Measurements from ENCODE around the gene OOSP3.

Gene OOSP3

DNA sequence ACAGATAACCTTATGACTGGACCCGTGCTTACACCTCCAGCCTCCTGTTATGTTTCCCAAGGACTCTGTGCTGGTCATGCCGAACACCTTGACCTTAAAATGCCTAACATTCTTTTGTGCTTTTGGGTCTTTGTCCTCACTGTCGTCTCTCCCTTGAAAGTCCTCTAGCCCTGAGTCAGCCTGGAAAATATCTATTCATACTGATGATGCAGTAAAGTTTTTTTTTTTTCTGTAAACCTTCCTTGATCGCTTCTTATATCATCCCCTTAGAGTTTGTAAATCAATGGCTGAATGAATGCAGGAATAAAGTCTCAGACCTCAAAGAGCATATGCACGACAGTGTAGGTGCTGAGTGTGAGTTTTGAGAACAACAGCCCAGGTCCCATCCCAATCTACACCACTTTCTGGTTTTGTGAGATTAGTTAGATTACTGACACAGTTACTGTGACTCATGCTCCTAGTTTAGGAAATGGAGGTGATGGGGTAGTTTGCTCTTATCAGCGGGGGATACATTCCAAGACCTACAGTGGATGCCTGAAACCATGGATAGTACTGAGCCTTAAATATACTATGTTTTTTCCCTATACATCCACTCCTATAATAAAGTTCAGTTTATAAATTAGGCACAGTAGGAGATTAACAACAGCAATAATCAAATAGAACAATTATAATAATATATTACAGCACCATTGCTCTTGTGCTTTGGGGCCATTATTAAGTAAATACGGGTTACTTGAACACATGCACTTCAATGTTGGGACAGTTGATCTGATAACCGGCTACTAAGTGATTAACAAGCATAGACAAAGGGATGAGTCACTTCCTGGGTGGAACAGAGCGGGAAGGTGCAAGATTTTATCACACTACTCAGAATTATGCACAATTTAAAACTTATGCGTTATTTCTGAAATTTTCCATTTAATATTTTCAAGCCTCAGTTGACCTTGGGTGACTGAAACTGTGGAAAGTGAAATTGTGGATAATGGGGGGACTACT lies 20.8 kb upstream of the OOSP3 start:
- H3K4me3 ChIP-seq (ENCODE audit: low read length), result no peak overlapping the region
- no peak overlapping the region for H2AFZ ChIP-seq (ENCODE audit: low read depth, low read length)
- no peaks in the 10 kb centered on the region for H3K9me3 ChIP-seq (ENCODE audit: low read length)
- no peaks in the 10 kb centered on the region for H3K4me1 ChIP-seq (ENCODE audit: insufficient read depth, low read length)
- peaks cover 13% of the 10 kb centered on the region for H3K27me3 ChIP-seq (ENCODE audit: insufficient read depth, low read length)
- no peaks in the 10 kb centered on the region for H3K36me3 ChIP-seq (ENCODE audit: insufficient read depth, low read length)

DNA sequence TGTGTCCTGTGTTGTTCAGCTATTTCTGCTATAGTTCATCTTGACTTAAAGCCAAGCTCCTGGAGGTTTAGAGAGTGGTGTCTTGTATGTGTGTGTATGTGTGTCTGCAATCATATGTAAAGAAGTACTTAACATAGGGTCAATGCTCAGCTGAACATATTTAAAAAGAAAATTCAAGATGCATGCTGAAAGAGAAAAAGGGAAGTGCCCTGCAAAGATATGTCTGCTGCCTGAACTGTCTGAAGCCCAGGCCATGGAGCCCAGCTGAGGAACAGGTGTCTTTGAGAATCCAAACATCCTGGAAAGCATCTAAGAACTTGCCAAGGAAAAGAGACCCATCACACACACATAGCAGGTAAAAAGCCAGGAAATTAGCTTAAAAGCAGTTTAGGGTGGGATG lies 18.9 kb upstream of the OOSP3 start:
- Histone ChIP-seq H3K36me3 (ENCODE audit: insufficient read depth, low read length) (no peaks in the 10 kb centered on the region), H3K27me3 (ENCODE audit: insufficient read depth, low read length) (peaks cover 8% of the 10 kb centered on the region), H3K9me3 (ENCODE audit: low read length) (no peaks in the 10 kb centered on the region), H3K4me3 (ENCODE audit: low read length) (no peak overlapping the region), H3K4me1 (ENCODE audit: insufficient read depth, low read length) (no peaks in the 10 kb centered on the region), H2AFZ (ENCODE audit: low read depth, low read length) (no peak overlapping the region)

DNA sequence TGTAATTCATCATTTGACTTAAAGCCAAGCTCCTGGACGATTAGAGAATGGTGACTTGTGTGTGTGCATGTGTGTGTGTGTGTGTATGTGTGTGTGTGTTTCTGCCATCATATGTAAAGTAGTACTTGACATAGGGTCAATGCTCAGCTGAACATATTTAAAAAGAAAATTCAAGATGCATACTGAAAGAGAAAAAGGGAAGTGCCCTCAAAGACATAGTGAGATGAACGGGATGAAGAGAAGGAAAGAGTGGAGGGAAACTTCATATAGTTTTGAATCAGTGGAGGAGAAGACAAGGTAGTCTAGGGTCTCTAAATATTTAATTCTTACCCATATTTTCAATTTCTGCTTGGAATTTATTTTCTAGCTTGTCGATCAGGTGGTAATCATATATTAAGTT lies 16.3 kb upstream of the OOSP3 start:
- no peaks in the 10 kb centered on the region for H3K36me3 ChIP-seq (ENCODE audit: insufficient read depth, low read length)
- H3K4me3 ChIP-seq (ENCODE audit: low read length), result no peak overlapping the region

DNA sequence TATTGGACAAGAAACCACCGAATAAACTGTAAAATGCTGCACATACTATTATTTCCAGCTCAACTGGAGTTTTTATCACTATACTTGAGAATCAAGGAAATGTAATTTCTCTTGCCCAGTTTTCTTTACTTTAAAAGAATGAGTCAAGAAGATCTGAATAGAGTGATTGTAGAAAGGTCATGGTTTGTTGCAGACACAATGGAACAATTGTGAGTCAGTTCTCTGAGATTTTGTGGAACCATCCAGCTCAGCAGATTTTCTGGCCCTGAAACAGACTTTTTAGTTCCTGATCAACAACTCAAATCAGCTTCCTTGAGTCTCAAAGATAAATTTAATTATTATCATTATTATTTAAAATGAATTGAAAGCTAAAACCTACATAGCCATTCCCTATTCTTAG lies 13.6 kb upstream of the OOSP3 start:
- H3K36me3 ChIP-seq (ENCODE audit: insufficient read depth, low read length), result no peaks in the 10 kb centered on the region
- no peak overlapping the region for H2AFZ ChIP-seq (ENCODE audit: low read depth, low read length)
- no peak overlapping the region for H3K4me3 ChIP-seq (ENCODE audit: low read length)
- H3K27me3 ChIP-seq (ENCODE audit: insufficient read depth, low read length), result no peaks in the 10 kb centered on the region
- no peaks in the 10 kb centered on the region for H3K9me3 ChIP-seq (ENCODE audit: low read length)
- H3K4me1 ChIP-seq (ENCODE audit: insufficient read depth, low read length), result peaks cover 2% of the 10 kb centered on the region

More for the DNA sequence above, 16.3 kb upstream of the OOSP3 start:
- Histone ChIP-seq H3K4me1 (ENCODE audit: insufficient read depth, low read length) (peaks cover 2% of the 10 kb centered on the region), H3K27me3 (ENCODE audit: insufficient read depth, low read length) (no peaks in the 10 kb centered on the region), H2AFZ (ENCODE audit: low read depth, low read length) (no peak overlapping the region), H3K9me3 (ENCODE audit: low read length) (no peaks in the 10 kb centered on the region)

DNA sequence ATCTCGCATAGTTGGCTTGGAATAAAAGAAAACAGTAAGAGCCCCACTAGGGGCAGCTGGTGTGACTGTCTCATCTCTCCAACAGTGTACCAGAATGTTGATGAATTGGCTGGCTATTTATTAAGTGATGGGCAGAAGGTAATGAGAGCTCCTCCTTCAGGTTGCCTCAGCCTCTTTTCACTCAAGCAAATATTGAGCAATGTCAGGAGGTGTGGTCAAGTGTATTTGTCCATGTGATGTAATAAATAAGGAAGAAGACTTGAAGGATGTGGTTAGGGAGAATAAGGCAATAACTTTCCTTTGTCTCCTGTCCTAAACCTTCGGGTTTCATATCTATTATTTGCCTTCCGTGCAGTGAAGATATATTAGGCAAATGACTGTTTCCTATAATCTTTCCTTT lies 12.2 kb upstream of the OOSP3 start, which contains the start of gene TCN1:
TSS of gene TCN1 (minus strand) at position 91 of the 400 bp plus-strand sequence. CDS start at position 74, 17 bp downstream.
- no peak within 1 kb of the TSS for H3K4me3 ChIP-seq (ENCODE audit: low read length)
- H3K4me1 ChIP-seq (ENCODE audit: insufficient read depth, low read length), result peaks cover 2% of the 10 kb centered on the region
- no peaks in the 10 kb centered on the region for H3K36me3 ChIP-seq (ENCODE audit: insufficient read depth, low read length)
- H2AFZ ChIP-seq (ENCODE audit: low read depth, low read length), result no peak within 1 kb of the TSS
- no peaks in the 10 kb centered on the region for H3K9me3 ChIP-seq (ENCODE audit: low read length)
- H3K27me3 ChIP-seq (ENCODE audit: insufficient read depth, low read length), result no peaks in the 10 kb centered on the region

DNA sequence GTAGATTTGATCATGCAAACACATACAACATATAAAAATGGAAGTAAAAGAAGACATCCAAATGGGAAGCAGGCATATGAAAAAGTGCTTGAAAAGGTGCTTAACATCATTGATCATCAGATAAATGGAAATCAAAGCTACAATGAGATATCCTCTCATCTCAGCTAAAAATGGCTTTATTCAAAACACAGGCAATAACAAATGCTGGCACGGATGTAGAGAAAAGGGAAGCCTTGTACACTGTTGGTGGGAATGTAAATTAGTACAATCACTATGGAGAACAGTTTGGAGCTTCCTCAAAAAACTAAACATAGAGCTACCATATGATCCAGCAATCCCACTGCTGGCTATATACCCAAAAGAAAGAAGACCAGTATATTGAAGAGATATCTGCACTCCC lies 11.7 kb upstream of the OOSP3 start:
- Histone ChIP-seq H3K4me3 (ENCODE audit: low read length) (no peak overlapping the region), H3K9me3 (ENCODE audit: low read length) (no peaks in the 10 kb centered on the region), H3K4me1 (ENCODE audit: insufficient read depth, low read length) (peaks cover 2% of the 10 kb centered on the region), H3K27me3 (ENCODE audit: insufficient read depth, low read length) (no peaks in the 10 kb centered on the region), H2AFZ (ENCODE audit: low read depth, low read length) (no peak overlapping the region), H3K36me3 (ENCODE audit: insufficient read depth, low read length) (no peaks in the 10 kb centered on the region)

DNA sequence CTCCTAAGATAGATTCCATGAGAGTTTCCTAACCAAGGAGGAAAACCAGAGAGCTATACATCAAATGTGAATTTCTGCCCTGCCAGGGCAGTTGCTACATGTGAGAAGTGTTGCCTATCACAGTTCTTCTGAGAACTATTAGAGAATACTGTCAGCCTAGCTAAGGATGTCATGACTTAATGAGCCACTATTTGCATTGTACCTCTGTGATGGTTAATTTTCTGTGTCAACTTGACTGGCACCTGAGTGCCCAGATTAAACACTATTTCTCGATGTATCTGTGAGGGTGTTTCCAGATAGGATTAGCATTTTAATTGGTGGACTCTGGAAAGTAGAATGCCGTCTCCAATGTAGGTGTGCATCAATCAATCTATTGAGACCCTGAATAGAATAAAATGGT lies 10.6 kb upstream of the OOSP3 start:
- Histone ChIP-seq H3K27me3 (ENCODE audit: insufficient read depth, low read length) (no peaks in the 10 kb centered on the region), H2AFZ (ENCODE audit: low read depth, low read length) (no peak overlapping the region), H3K4me3 (ENCODE audit: low read length) (no peak overlapping the region), H3K36me3 (ENCODE audit: insufficient read depth, low read length) (no peaks in the 10 kb centered on the region), H3K9me3 (ENCODE audit: low read length) (no peaks in the 10 kb centered on the region), H3K4me1 (ENCODE audit: insufficient read depth, low read length) (peaks cover 2% of the 10 kb centered on the region)

DNA sequence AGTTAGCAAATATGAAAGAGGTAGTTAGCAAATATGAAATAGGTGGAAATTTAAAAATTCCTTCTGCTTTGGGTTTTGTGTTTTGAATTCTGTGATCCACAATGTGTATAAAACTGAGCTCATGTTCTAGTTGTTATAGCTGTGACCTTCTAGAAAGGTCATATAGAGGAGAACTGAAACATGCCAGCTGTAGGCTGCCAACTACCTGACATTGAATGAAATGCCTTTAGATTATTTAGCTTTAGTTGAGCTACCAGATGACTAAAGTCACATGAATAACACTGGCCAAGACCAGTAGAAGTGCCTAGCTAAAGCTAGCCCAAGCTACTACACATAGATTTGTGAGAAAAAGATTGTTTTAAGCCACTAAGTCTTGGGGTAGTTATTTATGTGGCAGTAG lies 6.5 kb upstream of the OOSP3 start:
- no peak overlapping the region for H2AFZ ChIP-seq (ENCODE audit: low read depth, low read length)
- no peaks in the 10 kb centered on the region for H3K9me3 ChIP-seq (ENCODE audit: low read length)
- no peaks in the 10 kb centered on the region for H3K4me1 ChIP-seq (ENCODE audit: insufficient read depth, low read length)
- H3K27me3 ChIP-seq (ENCODE audit: insufficient read depth, low read length), result no peaks in the 10 kb centered on the region
- H3K4me3 ChIP-seq (ENCODE audit: low read length), result no peak overlapping the region
- H3K36me3 ChIP-seq (ENCODE audit: insufficient read depth, low read length), result no peaks in the 10 kb centered on the region

DNA sequence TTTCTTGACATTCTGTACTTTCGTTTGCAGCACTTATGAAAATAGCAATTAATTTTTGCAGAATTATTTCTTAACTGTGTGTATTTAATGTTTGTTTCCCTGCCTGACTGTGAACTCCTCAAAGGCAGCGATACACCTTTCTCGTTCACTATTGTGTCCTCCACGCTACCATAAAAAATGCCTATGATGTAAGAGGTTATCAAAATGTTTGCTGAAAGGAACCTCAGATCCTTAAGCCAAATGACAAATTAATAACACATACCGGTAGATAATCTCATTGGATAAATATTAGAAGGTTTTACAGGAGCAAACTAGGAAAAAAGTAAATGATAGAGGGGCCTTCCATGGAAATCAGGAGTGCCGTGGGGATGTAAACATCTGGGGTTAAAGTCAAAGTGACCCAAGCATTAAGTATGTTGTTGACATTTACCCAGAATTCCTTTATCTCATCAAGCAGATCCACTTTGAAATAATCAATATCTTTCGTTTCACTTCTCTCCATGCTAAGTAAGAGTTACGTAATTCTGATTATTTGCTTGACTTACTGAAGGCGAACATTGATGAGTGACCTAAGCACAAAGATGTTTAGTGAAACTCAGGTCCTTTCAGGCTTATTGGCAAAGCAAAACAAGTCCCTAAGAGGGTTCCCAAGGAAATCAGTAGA lies 2.6 kb upstream of the OOSP3 start:
- H3K4me3 ChIP-seq (ENCODE audit: low read length), result no peak overlapping the region
- H3K36me3 ChIP-seq (ENCODE audit: insufficient read depth, low read length), result no peaks in the 10 kb centered on the region
- H3K9me3 ChIP-seq (ENCODE audit: low read length), result no peaks in the 10 kb centered on the region
- no peaks in the 10 kb centered on the region for H3K4me1 ChIP-seq (ENCODE audit: insufficient read depth, low read length)
- no peak overlapping the region for H2AFZ ChIP-seq (ENCODE audit: low read depth, low read length)
- H3K27me3 ChIP-seq (ENCODE audit: insufficient read depth, low read length), result no peaks in the 10 kb centered on the region

DNA sequence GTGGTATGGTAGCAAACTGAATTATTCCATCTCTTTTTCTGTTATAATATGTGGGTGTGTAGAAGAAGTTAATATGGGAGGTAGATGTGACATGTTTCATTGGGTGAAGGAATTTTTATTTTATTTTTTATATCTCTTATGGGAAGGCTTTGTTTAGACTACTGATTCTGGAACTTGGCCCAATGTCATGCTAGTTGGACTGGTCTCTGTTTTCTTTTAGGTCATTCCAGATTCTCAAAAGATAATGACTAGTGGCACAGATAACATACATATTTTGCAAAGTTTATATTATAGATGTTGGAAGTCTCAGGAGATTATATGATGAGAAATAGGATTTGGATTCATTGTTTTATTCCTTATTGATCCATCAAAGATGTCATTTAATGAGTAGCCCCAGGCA lies 1.3 kb upstream of the OOSP3 start:
- Histone ChIP-seq H2AFZ (ENCODE audit: low read depth, low read length) (no peak overlapping the region), H3K4me3 (ENCODE audit: low read length) (no peak overlapping the region), H3K9me3 (ENCODE audit: low read length) (no peaks in the 10 kb centered on the region), H3K27me3 (ENCODE audit: insufficient read depth, low read length) (no peaks in the 10 kb centered on the region), H3K4me1 (ENCODE audit: insufficient read depth, low read length) (no peaks in the 10 kb centered on the region), H3K36me3 (ENCODE audit: insufficient read depth, low read length) (no peaks in the 10 kb centered on the region)

DNA sequence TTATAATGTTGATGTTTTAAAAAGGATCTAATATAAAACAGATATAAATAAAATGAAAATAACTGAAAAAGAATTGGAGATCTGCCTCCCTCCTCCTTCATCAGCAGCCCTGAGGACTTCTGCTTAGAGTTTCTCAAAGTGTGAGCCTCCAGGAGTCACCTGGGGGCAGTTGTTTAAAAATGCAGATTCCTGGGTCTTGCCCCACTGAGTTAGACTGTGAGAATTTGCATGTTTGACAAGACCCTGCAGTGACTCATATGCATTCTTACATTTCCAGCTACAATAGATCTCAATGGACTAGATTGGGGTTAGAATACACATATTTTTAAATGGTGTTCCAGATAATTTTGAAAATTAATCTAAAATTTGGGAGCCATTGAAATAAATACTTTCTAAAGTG lies 798 bp upstream of the OOSP3 start:
- no peak overlapping the region for H3K4me3 ChIP-seq (ENCODE audit: low read length)
- no peaks in the 10 kb centered on the region for H3K4me1 ChIP-seq (ENCODE audit: insufficient read depth, low read length)
- no peaks in the 10 kb centered on the region for H3K27me3 ChIP-seq (ENCODE audit: insufficient read depth, low read length)
- H2AFZ ChIP-seq (ENCODE audit: low read depth, low read length), result no peak overlapping the region
- H3K36me3 ChIP-seq (ENCODE audit: insufficient read depth, low read length), result no peaks in the 10 kb centered on the region
- no peaks in the 10 kb centered on the region for H3K9me3 ChIP-seq (ENCODE audit: low read length)

DNA sequence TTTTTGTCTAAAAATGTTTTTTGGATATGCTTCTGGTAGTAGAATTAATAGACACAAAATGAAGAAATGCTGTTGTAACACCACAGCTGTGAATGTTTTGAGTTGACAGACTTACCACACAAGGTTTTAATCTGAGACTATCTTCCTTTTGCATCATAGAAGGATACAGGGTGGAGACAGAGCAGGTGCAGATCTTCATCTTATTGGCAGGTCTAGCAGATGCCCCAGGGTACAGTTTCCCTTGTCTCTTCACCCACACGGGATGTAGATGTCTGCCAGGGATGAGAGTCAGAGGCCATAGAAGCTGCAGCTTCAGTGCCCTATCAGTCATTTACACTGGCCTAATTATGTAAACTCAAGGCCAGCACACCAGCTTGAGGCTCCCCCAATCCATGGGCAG lies 985 bp downstream of the OOSP3 start:
- H3K4me1 ChIP-seq (ENCODE audit: insufficient read depth, low read length), result no peaks in the 10 kb centered on the region
- no peaks in the 10 kb centered on the region for H3K27me3 ChIP-seq (ENCODE audit: insufficient read depth, low read length)
- H3K9me3 ChIP-seq (ENCODE audit: low read length), result no peaks in the 10 kb centered on the region
- H3K36me3 ChIP-seq (ENCODE audit: insufficient read depth, low read length), result no peaks in the 10 kb centered on the region
- no peak overlapping the region for H3K4me3 ChIP-seq (ENCODE audit: low read length)
- no peak overlapping the region for H2AFZ ChIP-seq (ENCODE audit: low read depth, low read length)

DNA sequence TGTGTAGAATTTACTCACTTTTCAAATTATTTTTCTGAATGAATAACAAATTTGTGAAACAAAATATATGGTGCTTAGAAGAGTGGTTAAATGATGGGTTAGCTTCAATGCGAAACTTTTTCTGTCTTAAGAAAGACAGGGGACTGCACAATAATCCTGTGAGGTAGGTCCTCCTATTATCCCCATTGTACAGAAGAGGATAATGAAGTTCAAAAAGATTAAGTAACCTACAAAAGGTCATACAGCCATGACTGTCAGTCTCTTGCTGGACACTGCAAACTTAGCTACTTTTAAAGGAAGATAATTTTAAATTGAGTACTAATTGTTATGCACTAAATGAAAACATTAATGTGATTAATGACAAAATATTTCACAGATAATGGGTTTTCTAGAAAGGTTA lies 5.0 kb downstream of the OOSP3 start:
- no peak overlapping the region for H2AFZ ChIP-seq (ENCODE audit: low read depth, low read length)
- H3K27me3 ChIP-seq (ENCODE audit: insufficient read depth, low read length), result no peaks in the 10 kb centered on the region
- no peak overlapping the region for H3K4me3 ChIP-seq (ENCODE audit: low read length)
- H3K36me3 ChIP-seq (ENCODE audit: insufficient read depth, low read length), result no peaks in the 10 kb centered on the region
- H3K4me1 ChIP-seq (ENCODE audit: insufficient read depth, low read length), result no peaks in the 10 kb centered on the region
- H3K9me3 ChIP-seq (ENCODE audit: low read length), result no peaks in the 10 kb centered on the region
